GDM1 (cell line): Measurements from ENCODE around the gene SLC7A10.

Experiments used
- DNase-seq: peaks from one replicate; lab custom pipeline; 2025; lab: John Stamatoyannopoulos, UW

Gene SLC7A10

DNA sequence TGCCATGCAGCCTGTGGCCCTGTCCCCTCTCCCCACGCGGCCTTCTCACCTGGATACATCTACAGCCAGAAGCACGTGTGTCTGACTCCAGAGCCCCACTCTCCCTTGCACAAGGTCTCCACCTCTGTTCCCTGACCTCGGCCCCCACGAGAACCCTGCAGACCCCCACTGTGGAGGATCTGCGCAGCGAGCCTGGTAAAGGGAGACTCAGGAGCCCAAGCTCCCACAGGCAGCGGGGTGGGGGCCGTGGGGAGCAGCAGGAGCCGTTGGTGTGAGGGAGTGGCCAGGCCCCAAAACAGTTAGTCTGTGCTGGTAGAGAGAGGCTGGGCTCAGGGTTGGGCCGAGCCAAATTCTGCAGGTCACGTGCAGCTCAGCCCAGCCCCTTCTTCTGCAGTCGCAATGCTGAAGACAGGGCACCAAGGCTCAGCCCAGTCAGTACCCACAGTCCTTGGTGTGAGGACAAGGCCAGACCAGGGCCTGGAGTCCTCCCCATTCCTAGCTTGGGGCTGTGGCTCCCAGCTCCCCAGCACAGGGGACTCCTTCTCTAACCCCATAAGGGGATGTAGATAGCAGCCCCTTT lies 28.7 kb upstream of the SLC7A10 start:
- no peak for DNase-seq

GRCh38 chr19:33252971-33253370 lies 27.3 kb upstream of the SLC7A10 start:
- DNase-seq = no peak

- no peak for DNase-seq
These were observed 26.8 kb upstream of the SLC7A10 start for GRCh38 chr19:33252418-33252962.

DNA sequence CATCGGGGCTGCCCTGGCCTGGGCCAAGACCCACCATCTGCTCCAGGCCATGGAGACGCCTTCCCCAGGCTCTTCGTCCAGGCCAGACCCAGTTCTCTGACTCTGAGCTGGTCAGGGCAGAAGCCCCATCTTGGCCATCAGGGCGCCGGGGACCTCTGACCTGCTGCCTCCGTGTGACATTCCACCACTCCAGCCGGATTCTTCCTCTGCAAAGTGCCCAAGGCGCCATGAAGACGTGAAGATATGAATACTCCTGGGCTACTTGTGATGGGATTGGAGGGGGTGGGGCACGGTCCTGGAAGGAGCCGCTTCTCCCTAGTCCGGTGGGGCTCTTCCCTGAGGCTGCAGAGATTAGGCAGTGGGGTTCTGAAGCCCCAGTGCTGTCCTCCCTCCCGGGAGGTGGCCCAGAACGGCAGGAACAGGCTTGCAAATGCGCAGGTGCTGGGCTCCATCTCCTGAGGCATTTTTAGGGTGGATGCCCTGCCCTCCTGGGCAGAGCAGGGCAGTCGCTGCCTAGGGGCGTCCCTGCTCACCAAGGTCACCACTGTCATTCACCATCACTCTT lies 26.0 kb upstream of the SLC7A10 start:
- DNase-seq = no peak

DNA sequence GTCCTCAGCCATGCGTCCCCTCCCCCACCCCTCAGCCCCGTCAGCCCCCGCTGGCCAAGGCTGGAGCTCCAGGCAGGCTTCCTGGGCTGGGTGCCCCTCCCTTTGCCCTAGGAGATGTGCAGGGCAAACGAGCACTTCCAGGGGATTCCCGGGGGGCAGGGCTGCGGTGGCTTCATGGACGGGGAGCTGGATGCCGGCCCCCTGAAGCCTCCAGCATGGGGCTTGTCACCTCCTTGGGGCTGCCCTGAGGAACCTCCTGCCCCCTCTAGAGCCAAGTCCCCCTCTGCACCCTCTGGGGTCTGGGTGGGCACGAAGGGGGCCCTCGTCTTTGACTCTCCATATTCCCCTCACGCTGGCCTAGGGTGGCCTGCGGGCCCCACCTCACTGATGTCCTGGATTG lies 25.4 kb upstream of the SLC7A10 start:
- DNase-seq = no peak

DNA sequence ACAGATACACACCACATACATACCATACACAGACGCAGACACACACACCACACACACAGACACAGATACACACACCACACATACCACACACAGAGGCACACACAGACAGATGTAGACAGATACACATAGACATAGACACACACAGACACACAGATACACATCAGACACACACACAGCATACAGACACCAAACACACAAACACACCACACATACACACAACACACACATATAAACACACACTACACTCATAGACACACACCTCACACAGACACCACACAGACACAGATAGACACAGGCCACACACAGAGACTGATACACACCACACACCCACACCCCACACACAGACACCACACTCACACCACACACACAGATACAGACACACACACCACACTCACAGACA lies 24.9 kb upstream of the SLC7A10 start:
- no peak for DNase-seq

DNA sequence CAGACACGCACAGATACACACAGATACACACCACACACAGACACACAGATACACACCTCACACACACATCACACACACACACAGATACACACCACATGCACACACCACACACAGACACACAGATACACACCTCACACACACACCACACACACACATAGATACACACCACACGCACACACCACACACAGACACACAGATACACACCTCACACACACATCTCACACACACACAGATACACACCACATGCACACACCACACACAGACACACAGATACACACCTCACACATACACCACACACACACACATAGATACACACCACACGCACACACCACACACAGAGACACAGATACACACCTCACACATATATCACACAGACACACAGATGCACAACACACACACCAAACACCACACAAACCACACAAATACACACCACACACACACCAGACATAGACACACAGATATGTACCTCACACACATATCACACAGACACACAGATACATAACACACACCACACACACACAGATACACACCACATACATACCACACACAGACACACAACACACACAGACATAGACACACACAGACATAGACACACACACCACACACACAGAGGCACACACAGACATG lies 24.2 kb upstream of the SLC7A10 start:
- no peak for DNase-seq

DNA sequence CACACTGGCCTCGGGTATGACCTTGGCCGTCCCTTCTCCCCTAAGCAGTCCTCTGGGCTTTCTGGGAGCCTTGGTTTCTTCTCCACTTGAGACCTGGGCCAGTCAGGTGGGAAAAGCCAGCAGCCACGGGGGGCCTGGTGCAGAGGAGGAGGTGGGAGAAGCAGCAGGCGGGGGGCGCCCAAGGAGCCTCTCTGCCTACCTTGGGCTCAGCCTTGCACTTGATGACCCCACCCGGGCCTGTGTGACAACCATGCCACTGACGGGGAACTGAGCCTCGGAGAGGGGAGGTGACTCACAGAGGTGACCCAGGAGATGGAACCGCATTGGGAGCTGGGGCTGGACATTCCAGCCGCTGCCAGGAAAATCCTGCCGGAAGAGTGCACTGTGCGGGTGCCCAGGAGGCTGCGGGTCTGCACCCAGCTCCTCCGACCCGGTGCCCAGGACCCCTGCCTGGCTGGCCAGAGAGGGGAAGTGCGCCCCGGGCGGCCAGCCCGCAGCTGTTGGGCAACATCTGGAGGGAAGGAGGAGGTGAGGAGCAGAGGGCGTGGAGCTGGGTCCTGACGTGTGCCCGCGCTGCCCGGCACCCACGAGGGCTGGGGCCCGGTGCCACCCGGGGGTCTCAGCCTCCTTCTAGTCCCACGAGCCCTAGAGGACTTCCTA lies 23.4 kb upstream of the SLC7A10 start:
- no peak for DNase-seq

DNA sequence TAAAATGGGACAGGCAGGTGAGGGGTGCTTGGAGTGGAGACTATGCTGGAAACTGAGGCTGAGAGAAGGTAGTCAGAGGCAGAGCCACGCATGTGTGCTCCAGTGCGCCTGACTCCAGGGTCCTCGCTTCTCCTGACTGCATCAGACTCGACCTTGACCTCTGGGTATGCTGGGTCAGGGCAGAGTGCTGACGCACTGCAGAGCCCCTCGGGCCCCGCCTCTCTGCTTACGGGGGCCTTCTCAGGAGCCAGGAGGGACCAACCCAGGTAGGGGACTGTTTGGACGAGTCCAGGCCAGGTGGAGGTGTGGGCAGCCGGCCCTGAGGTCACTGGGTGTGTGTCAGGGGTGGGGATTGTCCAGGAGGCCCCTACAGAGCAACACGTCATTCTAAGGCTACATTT lies 22.9 kb upstream of the SLC7A10 start:
- no peak for DNase-seq

GRCh38 chr19:33248104-33248503 lies 22.5 kb upstream of the SLC7A10 start:
- DNase-seq = no peak

GRCh38 chr19:33247441-33247819 lies 21.8 kb upstream of the SLC7A10 start:
- no peak for DNase-seq

GRCh38 chr19:33246709-33247440 lies 21.2 kb upstream of the SLC7A10 start:
- no peak for DNase-seq

DNA sequence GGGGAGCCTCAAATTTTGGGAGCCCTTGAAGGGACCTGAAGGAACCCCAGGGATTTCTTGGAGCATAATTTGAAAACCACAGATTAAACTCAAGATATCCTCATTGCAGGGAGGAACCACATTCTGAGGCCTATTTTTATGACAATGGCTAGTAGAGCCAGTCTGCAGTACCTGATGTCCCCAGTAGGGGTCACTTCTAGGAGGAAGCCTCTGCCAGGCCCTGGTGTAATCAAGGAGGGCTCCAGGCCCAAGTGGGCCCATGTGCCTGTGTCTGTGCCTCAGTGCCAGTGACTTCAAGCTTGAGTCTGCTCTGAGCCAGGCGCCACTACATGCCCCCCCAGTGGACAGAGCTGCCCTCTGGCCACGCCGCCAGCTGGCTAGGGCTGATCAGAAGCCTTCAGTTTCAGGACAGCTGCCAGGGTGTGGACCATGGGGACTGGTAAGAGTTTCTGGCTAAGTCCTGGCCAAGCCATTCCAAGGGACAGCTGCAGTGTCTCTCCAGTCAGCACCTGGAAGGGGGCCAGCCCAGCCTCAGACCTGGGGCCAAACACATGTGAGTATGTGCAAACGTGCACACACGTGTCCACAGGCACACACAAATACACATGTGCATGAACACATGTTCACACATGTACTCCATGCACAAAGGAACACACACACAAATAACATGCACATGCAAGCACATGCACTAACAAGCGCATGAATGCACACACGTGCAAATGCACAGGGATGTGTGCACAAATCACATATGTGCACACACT lies 20.5 kb upstream of the SLC7A10 start:
- no peak for DNase-seq

- no peak for DNase-seq
These were observed 17.3 kb upstream of the SLC7A10 start for GRCh38 chr19:33242911-33243310.

DNA sequence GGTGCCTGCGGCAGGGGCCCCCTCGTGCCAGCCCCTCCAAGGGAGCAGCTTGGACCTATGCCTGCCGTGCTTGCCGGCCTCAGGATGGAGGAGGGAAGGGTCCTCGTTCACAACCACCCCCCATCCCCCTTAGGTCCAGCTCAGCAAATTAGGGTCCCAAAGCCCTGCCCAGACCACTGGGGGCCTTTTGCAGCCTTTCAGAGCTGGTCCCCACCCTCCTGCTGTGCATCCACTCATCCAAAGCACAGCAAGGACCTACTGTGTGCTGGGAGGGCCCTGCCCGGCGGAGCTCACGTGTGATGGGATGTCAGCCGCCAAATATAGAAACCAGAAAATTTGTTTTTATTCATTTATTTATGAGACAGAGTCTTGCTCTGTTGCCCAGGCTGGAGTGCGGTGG lies 16.5 kb upstream of the SLC7A10 start:
- no peak for DNase-seq

DNA sequence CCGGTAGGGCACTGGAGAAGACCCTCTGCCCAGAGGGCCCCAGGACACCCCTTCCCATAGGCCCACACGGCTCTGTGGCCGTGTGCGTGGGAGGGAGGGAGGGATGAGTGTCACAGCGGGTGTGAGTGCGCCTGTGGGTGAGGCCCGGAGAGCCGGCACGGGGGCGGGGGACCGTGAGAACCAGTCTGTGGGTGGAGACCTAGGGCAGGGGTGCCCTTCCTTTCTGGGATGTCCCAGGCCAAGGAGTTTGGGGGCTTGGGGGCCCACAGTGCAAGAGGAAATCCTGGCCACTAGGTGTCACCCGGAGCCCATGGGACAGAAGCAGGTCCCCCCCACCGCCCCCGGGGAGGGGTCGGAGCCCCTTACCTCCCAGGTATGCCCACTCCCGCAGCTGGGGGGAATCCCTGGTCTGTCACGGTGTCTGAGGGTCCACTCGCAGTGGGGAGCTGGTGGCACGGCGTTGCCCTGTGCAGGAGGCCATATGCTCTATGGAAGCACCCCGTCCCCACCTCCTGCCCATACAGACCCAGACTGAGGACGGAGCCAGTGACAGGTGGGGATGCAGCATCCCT lies 16.0 kb upstream of the SLC7A10 start:
- no peak for DNase-seq

DNA sequence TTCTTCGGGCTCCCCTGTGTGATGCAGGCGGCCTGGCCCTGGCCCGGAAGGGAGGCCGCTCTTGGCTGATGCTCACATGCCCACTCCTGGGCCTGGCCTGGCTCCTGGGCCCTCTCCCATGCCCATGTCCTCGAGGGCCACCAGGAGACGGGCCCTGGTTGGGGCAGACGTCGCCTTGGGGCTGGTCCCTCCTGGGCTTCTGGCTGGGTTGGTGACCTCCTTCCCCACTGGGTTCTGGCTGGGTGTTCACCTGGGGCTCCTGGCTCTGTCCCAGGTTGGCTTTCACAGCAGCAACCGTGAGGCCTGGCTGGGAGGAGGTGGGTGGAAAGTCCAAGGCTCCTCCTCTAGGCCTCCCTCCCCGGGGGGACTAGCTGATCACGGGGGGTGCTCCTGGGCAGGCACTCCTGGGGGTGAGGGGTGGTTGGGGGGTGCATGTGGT lies 15.5 kb upstream of the SLC7A10 start:
- no peak for DNase-seq

DNA sequence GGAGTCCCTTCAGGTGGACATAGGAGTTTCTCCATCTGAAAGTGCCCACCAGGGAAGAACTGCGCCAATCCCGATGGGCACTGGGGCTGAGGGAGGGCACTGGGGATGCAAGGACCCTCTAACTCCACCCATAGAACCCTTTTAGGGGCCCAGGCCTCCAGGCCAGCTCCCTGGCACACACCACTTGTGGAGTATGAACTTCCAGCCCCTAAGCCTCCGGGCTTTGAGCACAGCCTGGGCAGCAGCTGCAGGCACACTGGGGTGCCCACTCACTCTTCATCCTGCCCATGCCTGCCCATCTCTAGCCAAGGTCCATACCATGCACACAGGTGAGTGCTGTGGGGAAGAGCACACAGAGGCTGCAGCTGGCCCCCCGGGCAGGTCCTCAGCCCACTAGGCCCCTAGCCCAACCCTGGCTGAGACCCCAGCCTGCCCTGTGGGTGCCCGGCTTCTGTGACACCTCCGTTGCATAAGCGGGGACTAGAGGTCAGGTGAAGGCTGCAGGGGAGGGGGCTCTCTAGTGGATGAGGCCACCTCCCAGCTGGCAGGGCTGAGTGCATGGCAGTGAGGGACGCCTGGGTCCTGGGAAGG lies 14.6 kb upstream of the SLC7A10 start:
- no peak for DNase-seq

- no peak for DNase-seq
These were observed 13.7 kb upstream of the SLC7A10 start for GRCh38 chr19:33239223-33239975.

GRCh38 chr19:33238481-33239149 lies 13.0 kb upstream of the SLC7A10 start:
- DNase-seq = no peak
